ENCODE results near the gene TAS2R1.

Gene TAS2R1

DNA sequence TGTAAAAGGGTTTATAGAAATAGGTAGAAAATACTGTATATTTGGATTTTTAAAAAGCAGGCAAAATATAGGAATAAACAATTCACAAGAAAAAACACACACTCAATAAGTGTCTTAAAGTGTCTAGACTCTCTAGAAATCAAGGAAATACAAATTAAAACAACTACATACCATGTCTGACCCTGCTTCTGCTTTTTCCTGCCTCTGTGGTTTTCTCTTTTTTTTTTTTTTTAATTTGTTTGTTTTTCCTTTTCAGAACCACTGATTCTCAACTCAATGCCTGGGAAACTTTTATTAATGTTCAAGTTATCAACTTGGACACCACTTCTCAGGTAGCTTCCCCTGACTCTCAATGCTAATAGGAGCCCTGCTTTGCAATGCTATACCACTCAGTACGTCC, 25.5 kb upstream of the TAS2R1 start:
- no peak for DNase-seq (ENCODE audit: low spot score)

DNA sequence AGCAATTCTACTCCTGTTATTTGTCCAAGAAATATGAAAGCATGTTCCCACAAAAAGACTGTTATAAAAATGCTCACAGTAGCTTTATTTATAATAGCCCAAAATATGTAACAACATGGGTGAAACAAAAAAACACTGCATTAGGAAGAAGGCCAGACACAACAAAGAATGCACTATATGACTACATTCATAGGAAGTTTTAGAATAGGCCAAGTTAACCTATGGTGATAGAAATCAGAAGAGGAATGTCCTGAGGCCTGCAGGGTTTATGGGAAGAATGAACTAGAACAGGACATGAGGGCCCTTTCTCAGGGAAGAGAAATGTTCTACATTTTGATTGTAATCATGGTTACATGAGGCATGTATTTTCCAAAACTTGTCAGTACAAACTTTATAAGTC, 24.7 kb upstream of the TAS2R1 start:
- TF ChIP-seq, protein P1, sequence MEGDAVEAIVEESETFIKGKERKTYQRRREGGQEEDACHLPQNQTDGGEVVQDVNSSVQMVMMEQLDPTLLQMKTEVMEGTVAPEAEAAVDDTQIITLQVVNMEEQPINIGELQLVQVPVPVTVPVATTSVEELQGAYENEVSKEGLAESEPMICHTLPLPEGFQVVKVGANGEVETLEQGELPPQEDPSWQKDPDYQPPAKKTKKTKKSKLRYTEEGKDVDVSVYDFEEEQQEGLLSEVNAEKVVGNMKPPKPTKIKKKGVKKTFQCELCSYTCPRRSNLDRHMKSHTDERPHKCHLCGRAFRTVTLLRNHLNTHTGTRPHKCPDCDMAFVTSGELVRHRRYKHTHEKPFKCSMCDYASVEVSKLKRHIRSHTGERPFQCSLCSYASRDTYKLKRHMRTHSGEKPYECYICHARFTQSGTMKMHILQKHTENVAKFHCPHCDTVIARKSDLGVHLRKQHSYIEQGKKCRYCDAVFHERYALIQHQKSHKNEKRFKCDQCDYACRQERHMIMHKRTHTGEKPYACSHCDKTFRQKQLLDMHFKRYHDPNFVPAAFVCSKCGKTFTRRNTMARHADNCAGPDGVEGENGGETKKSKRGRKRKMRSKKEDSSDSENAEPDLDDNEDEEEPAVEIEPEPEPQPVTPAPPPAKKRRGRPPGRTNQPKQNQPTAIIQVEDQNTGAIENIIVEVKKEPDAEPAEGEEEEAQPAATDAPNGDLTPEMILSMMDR (IDR thresholded peaks at IDR 0.05; ENCODE audit: extremely low read depth, missing control alignments), result no peak
- DNase-seq (ENCODE audit: low spot score), result no peak

More for the DNA sequence above, 25.5 kb upstream of the TAS2R1 start:
- TF ChIP-seq, protein P1 (IDR thresholded peaks at IDR 0.05; ENCODE audit: extremely low read depth, missing control alignments), result no peak

DNA sequence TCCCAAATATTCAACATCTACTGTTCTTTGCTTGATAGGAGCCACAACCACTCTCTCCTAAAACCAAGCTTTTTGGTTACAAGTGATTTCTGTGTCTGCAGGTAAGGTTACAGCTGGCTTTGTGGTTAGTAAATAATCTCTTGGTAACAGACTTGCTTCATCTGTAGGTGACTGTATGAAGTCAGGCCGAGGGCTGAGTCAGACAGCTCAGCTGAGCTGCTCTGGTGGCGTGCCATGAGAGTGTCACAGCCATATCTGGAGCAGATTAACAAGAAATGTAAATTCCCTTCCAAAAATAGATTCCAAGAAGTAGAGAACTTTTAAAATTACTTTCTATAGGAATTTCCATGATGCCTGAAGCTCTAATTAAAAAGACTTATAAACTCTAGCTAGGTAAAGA, 23.7 kb upstream of the TAS2R1 start:
- DNase-seq (ENCODE audit: low spot score), result peak; percentile 39

DNA sequence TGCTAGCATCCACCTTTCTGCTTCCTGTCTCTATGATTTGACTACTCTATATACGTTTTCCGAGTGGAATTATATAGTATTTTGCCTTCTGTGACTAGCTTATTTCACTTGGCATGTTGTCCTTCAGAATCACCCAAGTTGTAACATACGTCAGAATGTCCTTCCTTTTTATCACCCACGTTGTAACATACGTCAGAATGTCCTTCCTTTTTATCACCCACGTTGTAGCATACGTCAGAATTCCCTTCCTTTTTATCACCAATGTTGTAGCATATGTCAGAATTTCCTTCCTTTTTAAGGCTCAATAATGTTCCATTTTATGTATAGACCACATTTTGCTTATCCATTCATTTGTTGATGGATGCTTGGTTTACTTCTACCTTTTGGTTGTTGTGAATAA, 22.9 kb upstream of the TAS2R1 start:
- DNase-seq (ENCODE audit: low spot score), result no peak
- TF ChIP-seq, protein P1 (IDR thresholded peaks at IDR 0.05; ENCODE audit: extremely low read depth, missing control alignments), result no peak

More for the DNA sequence above, 23.7 kb upstream of the TAS2R1 start:
- TF ChIP-seq, protein P1 (IDR thresholded peaks at IDR 0.05; ENCODE audit: extremely low read depth, missing control alignments), result no peak

DNA sequence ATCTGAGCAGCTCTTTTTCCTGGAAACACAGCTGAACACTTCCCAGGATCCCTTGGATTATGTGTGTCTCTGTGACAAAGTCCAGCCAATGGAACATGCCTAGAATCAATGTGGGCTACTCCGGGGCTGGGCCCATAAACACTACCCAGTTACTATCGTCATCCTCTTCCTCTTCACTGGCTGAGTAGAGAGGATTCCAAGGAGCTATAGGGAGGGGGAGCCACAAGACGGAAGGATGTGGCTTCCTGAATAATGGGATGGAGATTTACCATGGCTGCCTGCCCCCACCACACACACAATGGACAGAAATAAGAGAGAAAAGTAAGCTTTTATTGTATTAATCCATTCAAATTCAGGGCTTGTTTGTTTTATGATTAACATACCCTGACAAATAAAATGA, 22.1 kb upstream of the TAS2R1 start:
- TF ChIP-seq, protein P1 (IDR thresholded peaks at IDR 0.05; ENCODE audit: extremely low read depth, missing control alignments), result no peak
- DNase-seq (ENCODE audit: low spot score), result no peak

DNA sequence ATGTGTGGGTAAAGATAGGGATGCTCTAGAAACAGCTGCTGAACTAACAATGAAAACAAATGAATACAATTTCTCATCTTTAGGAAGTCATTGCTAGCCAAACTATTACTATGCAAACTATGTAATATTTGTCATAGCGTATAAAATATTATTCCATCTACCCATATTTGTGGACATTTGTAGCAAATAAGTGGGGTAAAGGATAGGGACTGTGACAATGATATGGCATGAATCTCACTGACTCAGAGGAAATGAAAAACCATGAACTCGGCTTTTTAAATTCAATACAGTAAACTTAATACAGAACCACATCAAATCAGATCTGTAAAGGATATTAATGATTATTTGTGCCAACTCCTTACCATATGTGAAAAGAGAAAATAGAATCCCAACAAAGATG, 16.7 kb upstream of the TAS2R1 start:
- TF ChIP-seq, protein P1 (IDR thresholded peaks at IDR 0.05; ENCODE audit: extremely low read depth, missing control alignments), result no peak
- no peak for DNase-seq (ENCODE audit: low spot score)

DNA sequence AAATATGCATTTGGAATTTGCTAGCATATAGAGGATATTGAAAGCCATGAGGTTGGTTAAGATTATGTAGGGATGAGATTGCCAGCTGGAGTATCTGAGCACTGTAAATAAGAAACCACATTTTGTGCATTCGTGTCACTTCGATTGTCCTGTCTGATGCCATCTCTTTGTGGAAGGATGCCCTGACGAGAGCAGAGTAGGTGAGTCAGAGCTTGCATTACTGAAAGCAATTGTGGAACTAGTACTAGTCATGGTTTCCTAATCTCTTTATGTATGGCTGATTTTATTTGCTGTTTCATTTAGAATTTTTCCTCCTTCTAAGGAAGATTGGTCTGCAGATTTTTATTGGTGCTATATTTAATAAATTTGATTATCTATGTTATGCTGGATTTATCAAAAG, 14.5 kb upstream of the TAS2R1 start:
- TF ChIP-seq, protein P1 (IDR thresholded peaks at IDR 0.05; ENCODE audit: extremely low read depth, missing control alignments), result no peak
- DNase-seq (ENCODE audit: low spot score), result no peak
